HL-60 (cell line): ENCODE measurements around the gene ATG16L1.

Source experiments
- POLR2AphosphoS5 ChIP-seq: IDR thresholded peaks from 2 replicates; pipeline ENCODE4 v1.6.1; 2012; ENCODE audit warnings: low read depth
- TF ChIP-seq, protein P1 (sequence below): IDR thresholded peaks from one replicate; pipeline ENCODE4 v1.5.1; 2011; ENCODE audit warnings: low read length, control low read depth, inconsistent platforms; ENCODE audit not compliant: insufficient read depth
- TF ChIP-seq, protein P2 (sequence below): IDR thresholded peaks from 2 replicates; pipeline ENCODE4 v1.6.1; 2012; ENCODE audit warnings: low read depth; ENCODE audit not compliant: insufficient replicate concordance

DNA sequence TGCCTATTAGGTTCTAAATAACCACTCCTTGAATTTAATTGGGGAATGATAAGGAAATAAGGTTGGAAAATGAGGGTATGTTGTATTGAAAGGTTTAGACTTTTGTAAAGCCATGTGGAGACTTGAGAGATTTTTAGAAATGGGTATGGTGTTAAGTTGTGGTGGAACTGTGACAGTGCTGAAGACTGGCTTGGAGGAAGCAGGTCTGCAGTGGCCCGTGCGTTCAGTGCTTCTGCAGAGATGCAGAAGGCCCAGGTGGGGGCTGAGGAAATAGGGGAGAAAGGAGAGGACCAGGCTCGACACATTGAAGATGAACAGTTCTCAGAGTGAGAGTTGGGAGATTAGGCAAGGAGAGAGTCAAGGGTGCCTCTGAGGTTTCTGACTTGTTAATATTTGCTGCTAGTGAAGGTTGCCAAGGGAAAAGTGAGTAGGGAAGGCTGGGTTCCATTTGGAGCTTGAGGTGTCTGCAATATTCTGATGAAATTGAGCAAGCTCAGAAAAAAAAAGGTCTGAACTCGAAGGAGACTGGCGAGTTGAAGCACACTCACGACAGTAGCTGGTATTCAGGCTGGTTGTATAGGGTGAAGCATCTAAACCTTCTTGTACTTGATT, 30.6 kb downstream of the ATG16L1 start:
- TF ChIP-seq, protein P1, sequence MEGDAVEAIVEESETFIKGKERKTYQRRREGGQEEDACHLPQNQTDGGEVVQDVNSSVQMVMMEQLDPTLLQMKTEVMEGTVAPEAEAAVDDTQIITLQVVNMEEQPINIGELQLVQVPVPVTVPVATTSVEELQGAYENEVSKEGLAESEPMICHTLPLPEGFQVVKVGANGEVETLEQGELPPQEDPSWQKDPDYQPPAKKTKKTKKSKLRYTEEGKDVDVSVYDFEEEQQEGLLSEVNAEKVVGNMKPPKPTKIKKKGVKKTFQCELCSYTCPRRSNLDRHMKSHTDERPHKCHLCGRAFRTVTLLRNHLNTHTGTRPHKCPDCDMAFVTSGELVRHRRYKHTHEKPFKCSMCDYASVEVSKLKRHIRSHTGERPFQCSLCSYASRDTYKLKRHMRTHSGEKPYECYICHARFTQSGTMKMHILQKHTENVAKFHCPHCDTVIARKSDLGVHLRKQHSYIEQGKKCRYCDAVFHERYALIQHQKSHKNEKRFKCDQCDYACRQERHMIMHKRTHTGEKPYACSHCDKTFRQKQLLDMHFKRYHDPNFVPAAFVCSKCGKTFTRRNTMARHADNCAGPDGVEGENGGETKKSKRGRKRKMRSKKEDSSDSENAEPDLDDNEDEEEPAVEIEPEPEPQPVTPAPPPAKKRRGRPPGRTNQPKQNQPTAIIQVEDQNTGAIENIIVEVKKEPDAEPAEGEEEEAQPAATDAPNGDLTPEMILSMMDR: no peak
- TF ChIP-seq POLR2AphosphoS5: no peak
- TF ChIP-seq, protein P2, sequence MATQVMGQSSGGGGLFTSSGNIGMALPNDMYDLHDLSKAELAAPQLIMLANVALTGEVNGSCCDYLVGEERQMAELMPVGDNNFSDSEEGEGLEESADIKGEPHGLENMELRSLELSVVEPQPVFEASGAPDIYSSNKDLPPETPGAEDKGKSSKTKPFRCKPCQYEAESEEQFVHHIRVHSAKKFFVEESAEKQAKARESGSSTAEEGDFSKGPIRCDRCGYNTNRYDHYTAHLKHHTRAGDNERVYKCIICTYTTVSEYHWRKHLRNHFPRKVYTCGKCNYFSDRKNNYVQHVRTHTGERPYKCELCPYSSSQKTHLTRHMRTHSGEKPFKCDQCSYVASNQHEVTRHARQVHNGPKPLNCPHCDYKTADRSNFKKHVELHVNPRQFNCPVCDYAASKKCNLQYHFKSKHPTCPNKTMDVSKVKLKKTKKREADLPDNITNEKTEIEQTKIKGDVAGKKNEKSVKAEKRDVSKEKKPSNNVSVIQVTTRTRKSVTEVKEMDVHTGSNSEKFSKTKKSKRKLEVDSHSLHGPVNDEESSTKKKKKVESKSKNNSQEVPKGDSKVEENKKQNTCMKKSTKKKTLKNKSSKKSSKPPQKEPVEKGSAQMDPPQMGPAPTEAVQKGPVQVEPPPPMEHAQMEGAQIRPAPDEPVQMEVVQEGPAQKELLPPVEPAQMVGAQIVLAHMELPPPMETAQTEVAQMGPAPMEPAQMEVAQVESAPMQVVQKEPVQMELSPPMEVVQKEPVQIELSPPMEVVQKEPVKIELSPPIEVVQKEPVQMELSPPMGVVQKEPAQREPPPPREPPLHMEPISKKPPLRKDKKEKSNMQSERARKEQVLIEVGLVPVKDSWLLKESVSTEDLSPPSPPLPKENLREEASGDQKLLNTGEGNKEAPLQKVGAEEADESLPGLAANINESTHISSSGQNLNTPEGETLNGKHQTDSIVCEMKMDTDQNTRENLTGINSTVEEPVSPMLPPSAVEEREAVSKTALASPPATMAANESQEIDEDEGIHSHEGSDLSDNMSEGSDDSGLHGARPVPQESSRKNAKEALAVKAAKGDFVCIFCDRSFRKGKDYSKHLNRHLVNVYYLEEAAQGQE: no peak
